ENCODE measurements around the gene SPATA33.

DNA sequence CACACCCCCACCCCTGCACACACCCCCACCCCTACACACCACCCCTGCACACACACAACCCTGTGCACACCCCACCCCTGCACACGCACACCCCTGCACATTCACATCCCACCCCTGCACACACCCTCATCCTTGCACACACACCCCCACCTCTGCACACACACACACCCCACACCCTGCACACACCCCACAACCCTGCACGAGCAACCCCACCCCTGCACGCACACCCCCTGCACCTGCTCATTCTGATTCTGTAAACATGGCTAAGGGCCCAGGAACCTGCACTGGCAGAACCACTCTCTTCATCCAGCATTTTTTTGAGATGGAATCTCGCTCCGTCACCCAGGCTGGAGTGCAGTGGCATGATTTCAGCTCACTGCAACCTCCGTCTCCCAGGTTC is 18.3 kb upstream of the SPATA33 start:
- TF ChIP-seq CTCF (IDR thresholded peaks at IDR 0.05) (no peak), POLR2A (IDR thresholded peaks at IDR 0.05) (no peak)
